GM19099 (cell line): Measurements from ENCODE around the gene PTPN14.

ENCODE experiments used
- POLR2A ChIP-seq: IDR thresholded peaks from 3 replicates; pipeline ENCODE4 v1.6.1; 2011; ENCODE audit warnings: low read depth; ENCODE audit not compliant: insufficient read length; ENCODE audit errors: extremely low read depth

PTPN14 gene

GRCh38 chr1:214403431-214403830 is 148.0 kb downstream of the PTPN14 start:
- no peak for TF ChIP-seq POLR2A

DNA sequence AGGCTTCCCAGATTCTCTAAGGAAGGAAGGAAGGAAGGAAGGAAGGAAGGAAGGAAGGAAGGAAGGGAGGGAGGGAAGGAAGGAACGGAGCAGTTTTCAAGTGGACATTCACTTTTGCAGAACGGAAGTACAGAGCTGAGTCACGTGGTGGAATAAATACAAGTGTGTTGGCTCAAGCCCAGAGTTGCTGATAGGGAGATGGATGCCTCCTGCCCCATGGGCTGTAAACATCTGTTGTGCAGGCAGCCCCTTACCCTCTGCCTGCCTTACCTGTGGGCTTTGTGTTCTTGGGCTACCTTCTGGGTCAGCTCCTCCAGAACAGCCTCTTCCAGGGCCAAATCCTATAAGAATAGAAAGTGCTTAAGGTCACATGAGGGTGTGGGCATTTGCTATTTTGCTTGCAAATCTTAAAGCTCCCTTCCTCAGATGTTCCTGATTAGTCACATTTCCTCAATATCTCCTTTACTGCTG is 148.8 kb downstream of the PTPN14 start:
- TF ChIP-seq POLR2A: no peak

- no peak for TF ChIP-seq POLR2A
Observed at GRCh38 chr1:214401666-214402065, 149.7 kb downstream of the PTPN14 start.

DNA sequence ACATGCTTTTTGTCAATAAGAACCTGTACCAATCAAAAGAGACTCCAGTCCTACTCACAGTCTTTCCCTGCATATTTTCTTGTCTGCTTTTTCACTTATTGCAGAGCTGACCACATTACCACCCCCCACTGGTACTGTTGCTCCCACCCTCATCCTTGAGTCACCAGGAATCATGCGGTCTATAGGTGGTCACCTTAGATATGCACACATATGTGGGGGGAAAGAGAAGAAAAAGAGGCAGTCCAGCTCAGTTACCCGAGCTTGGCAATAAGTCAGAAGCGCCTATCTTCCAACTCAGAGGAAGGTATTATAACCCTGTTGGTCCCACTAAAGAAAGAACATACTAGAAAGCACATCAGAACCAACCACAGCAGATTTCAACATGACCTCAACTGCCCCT is 151.3 kb downstream of the PTPN14 start:
- TF ChIP-seq POLR2A: no peak

GRCh38 chr1:214398490-214398889 is 152.9 kb downstream of the PTPN14 start:
- no peak for TF ChIP-seq POLR2A

DNA sequence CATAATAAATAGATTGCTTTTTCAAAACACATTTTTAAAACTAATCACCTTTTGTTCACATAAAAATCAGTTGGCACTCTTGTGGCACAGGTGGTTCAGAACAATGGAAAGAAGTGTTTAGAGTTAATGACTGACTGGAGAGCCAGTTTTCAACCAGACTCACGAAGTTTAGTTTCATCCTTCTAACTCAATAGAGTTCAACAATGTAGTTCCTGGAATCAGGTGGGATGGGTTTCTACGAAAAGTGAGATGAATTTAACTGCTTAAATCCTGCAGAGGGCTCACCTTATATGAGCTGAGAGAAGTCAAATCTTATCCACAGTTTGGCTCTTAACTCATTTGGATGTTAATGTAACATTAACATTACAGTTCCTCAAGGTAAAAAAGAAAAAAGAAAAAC is 153.9 kb downstream of the PTPN14 start:
- no peak for TF ChIP-seq POLR2A

GRCh38 chr1:214396330-214396729 is 155.1 kb downstream of the PTPN14 start:
- TF ChIP-seq POLR2A: no peak

DNA sequence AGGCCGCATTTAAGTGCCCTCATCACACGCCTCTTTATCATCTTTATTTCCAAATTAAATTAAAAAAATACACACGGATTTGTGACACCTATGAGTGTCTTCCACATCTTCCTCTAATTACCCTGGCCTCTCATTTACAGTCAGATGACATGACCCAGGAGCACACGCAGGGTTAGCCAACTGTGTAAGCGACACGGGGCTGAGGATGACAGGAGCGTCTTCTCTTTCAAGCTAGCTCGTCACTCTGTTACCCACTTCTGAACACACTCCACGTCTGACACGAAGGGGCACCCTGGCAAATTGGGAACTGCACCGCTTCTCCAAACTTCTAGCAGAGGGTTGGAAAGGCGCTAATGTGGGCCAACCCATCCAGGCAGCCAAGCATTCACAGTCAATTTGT is 158.3 kb downstream of the PTPN14 start:
- no peak for TF ChIP-seq POLR2A

GRCh38 chr1:214391873-214392645 is 159.3 kb downstream of the PTPN14 start:
- TF ChIP-seq POLR2A: no peak

- TF ChIP-seq POLR2A: no peak
Observed at GRCh38 chr1:214389734-214390133, 161.7 kb downstream of the PTPN14 start.

- TF ChIP-seq POLR2A: no peak
Observed at GRCh38 chr1:214386747-214387146, 164.7 kb downstream of the PTPN14 start.

DNA sequence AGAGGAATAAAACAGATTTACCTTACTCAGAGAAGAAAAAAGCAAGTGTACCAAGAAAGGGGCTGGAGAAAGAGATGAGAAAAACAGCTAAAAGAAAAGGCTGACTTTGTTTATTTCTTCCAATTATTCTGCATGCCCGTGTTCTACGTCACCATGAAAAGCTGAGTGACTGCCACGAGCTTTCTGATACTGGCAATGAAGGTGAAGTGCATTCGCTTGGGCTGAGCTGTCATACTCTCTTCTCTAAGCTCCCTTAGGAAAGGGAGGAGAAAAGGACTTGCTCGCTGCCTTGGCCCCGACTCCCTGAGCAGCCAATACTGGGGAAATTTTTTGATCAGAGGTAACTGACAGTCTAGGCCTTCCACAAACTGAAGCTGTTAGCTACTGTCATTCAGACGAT is 165.1 kb downstream of the PTPN14 start:
- no peak for TF ChIP-seq POLR2A

DNA sequence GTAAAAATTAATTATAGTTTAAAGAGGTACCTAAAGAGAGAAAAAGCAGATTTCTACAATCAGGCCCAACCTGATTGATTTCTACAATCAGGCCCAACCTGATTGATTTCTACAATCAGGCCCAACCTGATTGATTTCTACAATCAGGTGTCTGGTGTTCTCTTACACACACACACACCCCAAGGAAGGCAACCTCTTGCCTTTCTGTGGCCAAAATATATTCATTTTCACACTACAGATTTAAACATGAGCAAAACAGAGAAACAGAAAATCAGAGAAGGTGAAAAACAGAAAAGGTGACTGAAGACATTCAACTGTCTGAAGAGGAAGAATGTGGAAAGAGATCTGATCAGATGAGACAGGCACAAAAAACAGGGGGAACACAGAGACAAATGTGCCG is 166.0 kb downstream of the PTPN14 start:
- no peak for TF ChIP-seq POLR2A

DNA sequence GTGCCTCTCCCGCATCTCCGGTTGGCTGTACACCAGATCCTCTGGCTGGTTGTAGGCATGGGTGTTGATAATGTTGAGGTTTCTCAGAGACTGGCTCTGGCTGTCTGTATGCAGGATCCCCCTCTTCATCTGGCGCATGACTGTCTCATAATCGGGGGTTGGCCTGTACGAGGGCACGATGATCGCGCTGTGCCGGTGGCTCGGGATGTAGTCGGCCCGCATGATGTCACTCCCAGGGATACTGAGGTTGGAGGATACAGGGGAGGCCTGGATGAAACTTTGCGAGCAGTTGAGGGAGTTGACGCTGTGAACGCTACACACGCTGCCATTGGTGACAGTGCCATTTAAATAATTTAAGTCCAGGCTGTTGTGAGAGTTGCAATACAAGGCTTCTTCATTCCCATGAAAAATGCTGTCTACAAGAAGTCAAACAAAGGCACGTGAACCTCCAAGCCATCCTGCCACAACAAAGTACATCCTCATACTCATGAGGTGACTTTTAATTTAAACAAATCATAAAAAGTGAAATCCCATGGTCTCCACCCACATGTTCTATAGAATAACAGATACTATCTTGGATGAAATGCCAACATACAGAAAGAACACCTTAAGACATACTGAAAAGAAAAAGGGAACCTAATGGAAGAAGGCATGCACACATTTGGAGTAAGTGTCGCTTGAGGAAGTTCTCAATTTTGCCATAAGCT is 166.9 kb downstream of the PTPN14 start:
- TF ChIP-seq POLR2A: no peak

GRCh38 chr1:214383381-214384372 is 167.7 kb downstream of the PTPN14 start:
- TF ChIP-seq POLR2A: no peak
